Adrenal gland (tissue), 5 donors: ENCODE data around the gene HSD17B12.

ENCODE experiments used
- POLR2A ChIP-seq, 2 donors: fragments of 450-650 bp; IDR thresholded peaks; one replicate each; pipeline ENCODE4 v1.6.1; 2017; ENCODE audit warnings: antibody characterized with exemption in 2 of 2, mild to moderate bottlenecking in 2 of 2, moderate library complexity in 1 of 2
- TF ChIP-seq, protein P1 (sequence below), 6 experiments: fragments of 450-650 bp in 4 of 6; fragments of 200-600 bp in 2 of 6; sonication (generic) in 1 of 6; IDR thresholded peaks; 1 replicate in 5 of 6; 2 replicates in 1 of 6; pipeline versions ENCODE4 v1.5.1 to v1.8.0; 2016 to 2021; ENCODE audit warnings: antibody characterized with exemption in 6 of 6, mild to moderate bottlenecking in 2 of 6, moderate library complexity in 1 of 6
- donor health status: DM: no; HTN: no; CAD: no.

DNA sequence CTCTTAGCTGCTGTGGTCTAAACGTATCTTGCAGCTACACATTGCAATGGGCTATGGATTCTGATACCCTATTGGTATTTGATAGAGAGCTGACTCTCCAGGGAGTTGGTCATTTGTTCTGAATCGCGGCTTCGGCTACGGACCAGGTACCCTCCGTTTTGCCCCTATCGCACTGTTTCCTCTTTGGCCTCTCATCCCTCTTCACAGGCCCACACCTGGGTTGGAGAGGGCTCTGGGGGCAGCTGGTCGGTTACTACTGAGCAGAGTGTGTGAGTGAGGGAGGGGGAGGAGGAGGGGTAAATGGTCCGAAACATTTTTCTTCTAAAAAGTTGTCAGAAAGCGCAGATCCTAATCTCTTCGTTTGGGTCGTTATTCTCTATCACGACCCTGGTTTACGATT is 48.8 kb upstream of the HSD17B12 start:
- TF ChIP-seq, protein P1, sequence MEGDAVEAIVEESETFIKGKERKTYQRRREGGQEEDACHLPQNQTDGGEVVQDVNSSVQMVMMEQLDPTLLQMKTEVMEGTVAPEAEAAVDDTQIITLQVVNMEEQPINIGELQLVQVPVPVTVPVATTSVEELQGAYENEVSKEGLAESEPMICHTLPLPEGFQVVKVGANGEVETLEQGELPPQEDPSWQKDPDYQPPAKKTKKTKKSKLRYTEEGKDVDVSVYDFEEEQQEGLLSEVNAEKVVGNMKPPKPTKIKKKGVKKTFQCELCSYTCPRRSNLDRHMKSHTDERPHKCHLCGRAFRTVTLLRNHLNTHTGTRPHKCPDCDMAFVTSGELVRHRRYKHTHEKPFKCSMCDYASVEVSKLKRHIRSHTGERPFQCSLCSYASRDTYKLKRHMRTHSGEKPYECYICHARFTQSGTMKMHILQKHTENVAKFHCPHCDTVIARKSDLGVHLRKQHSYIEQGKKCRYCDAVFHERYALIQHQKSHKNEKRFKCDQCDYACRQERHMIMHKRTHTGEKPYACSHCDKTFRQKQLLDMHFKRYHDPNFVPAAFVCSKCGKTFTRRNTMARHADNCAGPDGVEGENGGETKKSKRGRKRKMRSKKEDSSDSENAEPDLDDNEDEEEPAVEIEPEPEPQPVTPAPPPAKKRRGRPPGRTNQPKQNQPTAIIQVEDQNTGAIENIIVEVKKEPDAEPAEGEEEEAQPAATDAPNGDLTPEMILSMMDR (IDR thresholded peaks at IDR 0.05) = no peak
- no peak for TF ChIP-seq POLR2A (IDR thresholded peaks at IDR 0.05)
